ENCODE results near the gene CCND2. TPM values are rescaled to one million over a fixed set of nuclear protein-coding genes. Genes with fewer than 3 reads are reported as not detected.

The CCND2 gene
- total RNA-seq, 1 experiment from 2014 or later = not detected

GRCh38 chr12:4269279-4269991 is 4.1 kb upstream of the CCND2 start:
- H2AFZ ChIP-seq (ENCODE audit: low read length) = no peak overlapping the region
- DNase-seq (no peak), ATAC-seq (no peak)
- H4K20me1 ChIP-seq (ENCODE audit: low read length) = no peaks in the 10 kb centered on the region
- no peaks in the 10 kb centered on the region for H3K9me3 ChIP-seq (ENCODE audit: low read length)
- H3K4me3 ChIP-seq (ENCODE audit: low read length) = no peak overlapping the region
- no peak for TF ChIP-seq CTCF (conservative IDR thresholded peaks at IDR 0.05; ENCODE audit: low read depth, low read length)
- TF ChIP-seq EZH2 (IDR thresholded peaks at IDR 0.05; ENCODE audit: low read length, unreplicated experiment) = no peak
- TF ChIP-seq EZH2phosphoT487 (IDR thresholded peaks at IDR 0.05; ENCODE audit: borderline replicate concordance, low read length) = no peak
- H3K4me2 ChIP-seq (ENCODE audit: low read length) = no peak overlapping the region
- no peaks in the 10 kb centered on the region for H3F3A ChIP-seq (ENCODE audit: low read length, unreplicated experiment)
- H3K36me3 ChIP-seq (ENCODE audit: low read depth, low read length) = no peaks in the 10 kb centered on the region
- intact Hi-C loops (cut with micrococcal nuclease) = no loop called here
- no peaks in the 10 kb centered on the region for H3K9me2 ChIP-seq (replicated peaks; ENCODE audit: low read length)
- POLR2A ChIA-PET (ENCODE audit: unreplicated experiment) = no interaction called here
- no peak overlapping the region for H3K27ac ChIP-seq (ENCODE audit: low read length)
- no TSS peak for BruUV-seq (replicated peaks)
- H3K9ac ChIP-seq (ENCODE audit: low read length) = no peak overlapping the region
- H3K79me2 ChIP-seq (ENCODE audit: low read length) = no peaks in the 10 kb centered on the region
- H3K27me3 ChIP-seq (ENCODE audit: low read length) = peaks cover 87% of the 10 kb centered on the region
- no peaks in the 10 kb centered on the region for H3K4me1 ChIP-seq (ENCODE audit: insufficient read depth, low read length)
- CTCF ChIA-PET = no interaction called here

DNA sequence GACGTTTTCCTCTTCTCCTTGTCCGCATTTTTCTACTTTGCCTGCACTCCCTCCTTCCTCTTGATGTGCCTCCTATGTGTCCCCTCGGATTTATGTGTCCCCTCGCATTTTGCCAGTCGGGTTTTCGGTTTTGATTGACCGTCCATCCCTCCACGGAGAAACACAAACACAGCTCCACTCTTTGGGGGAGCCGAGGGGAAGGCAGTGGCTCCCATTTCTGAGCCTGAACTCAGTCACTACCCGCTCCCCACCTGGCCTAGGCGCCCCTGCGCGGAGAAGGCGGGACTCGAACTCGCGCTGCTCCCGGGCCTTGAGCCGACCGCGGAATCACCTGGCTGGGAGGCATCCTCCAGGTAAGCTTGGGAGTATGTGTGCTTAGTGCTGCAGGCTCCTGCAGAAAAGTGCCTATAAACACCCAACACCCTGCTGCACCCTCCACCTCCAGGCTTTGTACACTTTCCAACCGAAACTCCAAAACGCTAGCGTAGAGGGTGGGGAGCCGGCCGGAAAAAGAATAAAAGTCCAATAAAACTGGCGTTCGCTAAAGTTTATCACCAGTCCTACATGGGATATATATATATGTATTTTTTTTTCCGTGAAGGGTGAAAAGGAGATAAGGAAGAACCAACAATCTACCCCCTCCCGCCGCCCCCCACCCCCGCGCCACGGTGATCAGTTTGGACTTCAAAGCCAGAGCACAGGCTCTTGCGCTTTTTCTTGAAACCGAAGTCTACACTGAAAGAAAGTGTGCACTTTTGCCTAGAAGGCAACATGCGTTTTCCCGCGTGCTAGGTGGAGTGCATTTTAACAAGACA is 3.3 kb upstream of the CCND2 start:
- H3K27ac ChIP-seq (ENCODE audit: low read length) = no peak overlapping the region
- no peak overlapping the region for H3K4me3 ChIP-seq (ENCODE audit: low read length)
- H2AFZ ChIP-seq (ENCODE audit: low read length) = no peak overlapping the region
- H3K36me3 ChIP-seq (ENCODE audit: low read depth, low read length) = no peaks in the 10 kb centered on the region
- no peaks in the 10 kb centered on the region for H3K9me2 ChIP-seq (replicated peaks; ENCODE audit: low read length)
- no peak for ATAC-seq
- no peak overlapping the region for H3K9ac ChIP-seq (ENCODE audit: low read length)
- TF ChIP-seq CTCF (conservative IDR thresholded peaks at IDR 0.05; ENCODE audit: low read depth, low read length) (no peak), EZH2 (IDR thresholded peaks at IDR 0.05; ENCODE audit: low read length, unreplicated experiment) (no peak), EZH2phosphoT487 (IDR thresholded peaks at IDR 0.05; ENCODE audit: borderline replicate concordance, low read length) (no peak)
- H3K9me3 ChIP-seq (ENCODE audit: low read length) = no peaks in the 10 kb centered on the region
- BruUV-seq (replicated peaks) = no TSS peak
- DNase-seq = no peak
- no peak overlapping the region for H3K4me2 ChIP-seq (ENCODE audit: low read length)
- no peaks in the 10 kb centered on the region for H3K4me1 ChIP-seq (ENCODE audit: insufficient read depth, low read length)
- intact Hi-C loops (cut with micrococcal nuclease) = no loop called here
- H4K20me1 ChIP-seq (ENCODE audit: low read length) = no peaks in the 10 kb centered on the region
- H3F3A ChIP-seq (ENCODE audit: low read length, unreplicated experiment) = no peaks in the 10 kb centered on the region
- H3K27me3 ChIP-seq (ENCODE audit: low read length) = peaks cover 87% of the 10 kb centered on the region
- ChIA-PET CTCF (no interaction called here), POLR2A (ENCODE audit: unreplicated experiment) (no interaction called here)
- H3K79me2 ChIP-seq (ENCODE audit: low read length) = no peaks in the 10 kb centered on the region
